ENCODE measurements around the gene ROR2.

Gene ROR2

GRCh38 chr9:91814201-91814600 is 135.8 kb downstream of the ROR2 start:
- Mint-ChIP-seq H3K36me3 (ENCODE audit: low read depth) (no peaks in the 10 kb centered on the region), H3K27me3 (no peaks in the 10 kb centered on the region), H3K4me1 (ENCODE audit: low read depth) (no peaks in the 10 kb centered on the region), H3K4me3 (no peak overlapping the region), H3K27ac (no peak overlapping the region), H3K9me3 (no peaks in the 10 kb centered on the region)
- no peak for DNase-seq

GRCh38 chr9:91813176-91813795 is 136.7 kb downstream of the ROR2 start:
- H3K9me3 Mint-ChIP-seq = no peaks in the 10 kb centered on the region
- H3K4me3 Mint-ChIP-seq = no peak overlapping the region
- DNase-seq = no peak
- H3K27ac Mint-ChIP-seq = no peak overlapping the region
- H3K36me3 Mint-ChIP-seq (ENCODE audit: low read depth) = no peaks in the 10 kb centered on the region
- no peaks in the 10 kb centered on the region for H3K27me3 Mint-ChIP-seq
- H3K4me1 Mint-ChIP-seq (ENCODE audit: low read depth) = no peaks in the 10 kb centered on the region

GRCh38 chr9:91812191-91812590 is 137.8 kb downstream of the ROR2 start:
- Mint-ChIP-seq H3K4me1 (ENCODE audit: low read depth) (no peaks in the 10 kb centered on the region), H3K27me3 (no peaks in the 10 kb centered on the region), H3K4me3 (no peak overlapping the region), H3K27ac (no peak overlapping the region), H3K9me3 (no peaks in the 10 kb centered on the region), H3K36me3 (ENCODE audit: low read depth) (no peaks in the 10 kb centered on the region)
- no peak for DNase-seq

- Mint-ChIP-seq H3K36me3 (ENCODE audit: low read depth) (no peaks in the 10 kb centered on the region), H3K4me1 (ENCODE audit: low read depth) (no peaks in the 10 kb centered on the region), H3K4me3 (no peak overlapping the region), H3K9me3 (no peaks in the 10 kb centered on the region), H3K27ac (no peak overlapping the region), H3K27me3 (no peaks in the 10 kb centered on the region)
- no peak for DNase-seq
These were observed 138.8 kb downstream of the ROR2 start for GRCh38 chr9:91811024-91811909.

GRCh38 chr9:91810286-91810905 is 139.6 kb downstream of the ROR2 start:
- Mint-ChIP-seq H3K4me3 (no peak overlapping the region), H3K36me3 (ENCODE audit: low read depth) (no peaks in the 10 kb centered on the region), H3K27me3 (no peaks in the 10 kb centered on the region), H3K9me3 (no peaks in the 10 kb centered on the region), H3K27ac (no peak overlapping the region), H3K4me1 (ENCODE audit: low read depth) (no peaks in the 10 kb centered on the region)
- no peak for DNase-seq

GRCh38 chr9:91809581-91810285 is 140.3 kb downstream of the ROR2 start:
- Mint-ChIP-seq H3K36me3 (ENCODE audit: low read depth) (no peaks in the 10 kb centered on the region), H3K4me3 (no peak overlapping the region), H3K27me3 (no peaks in the 10 kb centered on the region), H3K27ac (no peak overlapping the region), H3K9me3 (no peaks in the 10 kb centered on the region), H3K4me1 (ENCODE audit: low read depth) (no peaks in the 10 kb centered on the region)
- no peak for DNase-seq

- Mint-ChIP-seq H3K27me3 (no peaks in the 10 kb centered on the region), H3K36me3 (ENCODE audit: low read depth) (no peaks in the 10 kb centered on the region), H3K4me1 (ENCODE audit: low read depth) (peaks cover 3% of the 10 kb centered on the region), H3K4me3 (no peak overlapping the region), H3K9me3 (no peaks in the 10 kb centered on the region), H3K27ac (no peak overlapping the region)
- DNase-seq = no peak
These were observed 142.3 kb downstream of the ROR2 start for GRCh38 chr9:91807643-91808246.

- Mint-ChIP-seq H3K4me1 (ENCODE audit: low read depth) (peaks cover 3% of the 10 kb centered on the region), H3K36me3 (ENCODE audit: low read depth) (no peaks in the 10 kb centered on the region), H3K4me3 (no peak overlapping the region), H3K27ac (no peak overlapping the region), H3K9me3 (no peaks in the 10 kb centered on the region), H3K27me3 (peaks cover 3% of the 10 kb centered on the region)
- no peak for DNase-seq
These were observed 145.0 kb downstream of the ROR2 start for GRCh38 chr9:91805031-91805430.

GRCh38 chr9:91803970-91804752 is 145.9 kb downstream of the ROR2 start:
- no peak overlapping the region for H3K4me3 Mint-ChIP-seq
- H3K27me3 Mint-ChIP-seq = peaks cover 3% of the 10 kb centered on the region
- DNase-seq = no peak
- no peak overlapping the region for H3K27ac Mint-ChIP-seq
- no peaks in the 10 kb centered on the region for H3K36me3 Mint-ChIP-seq (ENCODE audit: low read depth)
- H3K4me1 Mint-ChIP-seq (ENCODE audit: low read depth) = peaks cover 11% of the 10 kb centered on the region
- H3K9me3 Mint-ChIP-seq = no peaks in the 10 kb centered on the region

GRCh38 chr9:91803151-91803940 is 146.7 kb downstream of the ROR2 start:
- H3K27ac Mint-ChIP-seq = no peak overlapping the region
- H3K27me3 Mint-ChIP-seq = peaks cover 3% of the 10 kb centered on the region
- H3K4me3 Mint-ChIP-seq = no peak overlapping the region
- H3K36me3 Mint-ChIP-seq (ENCODE audit: low read depth) = no peaks in the 10 kb centered on the region
- no peaks in the 10 kb centered on the region for H3K9me3 Mint-ChIP-seq
- DNase-seq = no peak
- H3K4me1 Mint-ChIP-seq (ENCODE audit: low read depth) = peaks cover 19% of the 10 kb centered on the region

- no peak for DNase-seq
- peaks cover 3% of the 10 kb centered on the region for H3K27me3 Mint-ChIP-seq
- no peak overlapping the region for H3K27ac Mint-ChIP-seq
- no peak overlapping the region for H3K4me3 Mint-ChIP-seq
- H3K9me3 Mint-ChIP-seq = no peaks in the 10 kb centered on the region
- H3K36me3 Mint-ChIP-seq (ENCODE audit: low read depth) = no peaks in the 10 kb centered on the region
- H3K4me1 Mint-ChIP-seq (ENCODE audit: low read depth) = peaks cover 19% of the 10 kb centered on the region
These were observed 147.6 kb downstream of the ROR2 start for GRCh38 chr9:91802391-91802790.

- H3K36me3 Mint-ChIP-seq (ENCODE audit: low read depth) = no peaks in the 10 kb centered on the region
- no peak for DNase-seq
- H3K9me3 Mint-ChIP-seq = no peaks in the 10 kb centered on the region
- H3K4me1 Mint-ChIP-seq (ENCODE audit: low read depth) = peaks cover 21% of the 10 kb centered on the region
- H3K4me3 Mint-ChIP-seq = no peak overlapping the region
- peaks cover 3% of the 10 kb centered on the region for H3K27me3 Mint-ChIP-seq
- no peak overlapping the region for H3K27ac Mint-ChIP-seq
These were observed 149.5 kb downstream of the ROR2 start for GRCh38 chr9:91800473-91801030.
